GM12874 (cell line): ENCODE results near the gene DTX2.
"Not testable (repeated sequence)": the region's sequence is repeated elsewhere in the genome, so short reads cannot be mapped to it uniquely, and the experiment has no call there.

ENCODE experiments used
- CTCF ChIP-seq: IDR thresholded peaks from 2 replicates; pipeline ENCODE4 v1.5.1; 2011; ENCODE audit warnings: low read depth, mild to moderate bottlenecking, control low read depth, low read length, moderate library complexity; ENCODE audit not compliant: insufficient read depth

The DTX2 gene

GRCh38 chr7:76461464-76462101, at the start of gene DTX2:
DTX2 (plus strand) TSS chr7:76461709; CDS start chr7:76480510, 18,801 bp downstream.
- TF ChIP-seq CTCF: not testable (repeated sequence)

GRCh38 chr7:76412249-76412648, 49.3 kb upstream of the DTX2 start:
- TF ChIP-seq CTCF: no peak

GRCh38 chr7:76423666-76424412, 37.7 kb upstream of the DTX2 start:
- TF ChIP-seq CTCF: no peak

- TF ChIP-seq CTCF: no peak
Observed at GRCh38 chr7:76424413-76425111, 36.9 kb upstream of the DTX2 start, which contains the start of gene ZP3. ZP3 (plus strand) TSS chr7:76424950; CDS start chr7:76424965, 15 bp downstream.

- no peak for TF ChIP-seq CTCF
Observed at GRCh38 chr7:76425156-76425555, 36.4 kb upstream of the DTX2 start.

- no peak for TF ChIP-seq CTCF
Observed at GRCh38 chr7:76426246-76426645, 35.3 kb upstream of the DTX2 start.

GRCh38 chr7:76427635-76428034, 33.9 kb upstream of the DTX2 start:
- no peak for TF ChIP-seq CTCF
